ENCODE results near the gene OR4A47.
"Not testable (repeated sequence)": the region's sequence is repeated elsewhere in the genome, so short reads cannot be mapped to it uniquely, and the experiment has no call there.

OR4A47 gene

GRCh38 chr11:48488493-48488892, at the start of gene OR4A47:
Gene OR4A47, plus strand, starts transcription at chr11:48488793. Its CDS starts 0 bp downstream, at chr11:48488793.
- DNase-seq = not testable (repeated sequence)

DNA sequence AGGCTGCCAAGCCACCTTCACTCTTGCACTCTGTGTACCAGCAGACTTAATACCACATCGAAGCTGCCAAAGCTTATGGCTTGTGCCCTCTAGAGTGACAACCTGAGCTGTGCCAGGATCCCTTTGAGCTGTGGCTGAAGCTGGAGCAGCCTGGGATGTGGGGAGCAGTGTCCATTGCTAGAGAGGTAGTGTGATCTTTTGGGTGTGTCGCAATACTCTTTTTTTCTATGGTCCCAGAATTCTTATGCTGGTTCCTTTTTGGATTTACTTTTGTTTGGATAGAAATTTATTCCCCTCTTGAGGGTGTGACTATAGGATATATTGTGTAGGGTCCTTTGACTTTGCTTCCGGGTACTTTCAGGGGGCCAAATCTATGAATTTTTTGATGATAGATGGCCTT, 32.7 kb upstream of the OR4A47 start:
- DNase-seq = not testable (repeated sequence)

DNA sequence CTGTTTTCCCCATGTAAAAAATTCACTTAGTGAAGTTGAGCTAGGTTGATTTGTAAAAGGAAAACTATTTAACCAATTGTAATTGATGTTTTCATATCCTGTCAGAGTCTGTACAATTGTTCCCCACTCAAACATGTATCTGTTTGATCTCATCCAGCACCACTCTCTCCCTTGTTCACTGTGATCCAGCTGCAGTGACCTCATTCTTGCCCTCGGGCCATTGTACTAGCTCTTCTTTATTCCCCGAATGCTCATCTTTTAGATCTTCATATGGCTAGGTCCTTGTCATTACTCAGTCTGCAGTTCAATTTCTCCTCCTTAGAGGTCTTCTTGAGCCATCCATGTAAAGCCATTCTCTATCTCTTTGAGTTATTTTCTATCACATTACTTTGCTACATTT, 14.6 kb upstream of the OR4A47 start:
- not testable (repeated sequence) for DNase-seq

GRCh38 chr11:48474703-48475102, 13.9 kb upstream of the OR4A47 start:
- not testable (repeated sequence) for DNase-seq

DNA sequence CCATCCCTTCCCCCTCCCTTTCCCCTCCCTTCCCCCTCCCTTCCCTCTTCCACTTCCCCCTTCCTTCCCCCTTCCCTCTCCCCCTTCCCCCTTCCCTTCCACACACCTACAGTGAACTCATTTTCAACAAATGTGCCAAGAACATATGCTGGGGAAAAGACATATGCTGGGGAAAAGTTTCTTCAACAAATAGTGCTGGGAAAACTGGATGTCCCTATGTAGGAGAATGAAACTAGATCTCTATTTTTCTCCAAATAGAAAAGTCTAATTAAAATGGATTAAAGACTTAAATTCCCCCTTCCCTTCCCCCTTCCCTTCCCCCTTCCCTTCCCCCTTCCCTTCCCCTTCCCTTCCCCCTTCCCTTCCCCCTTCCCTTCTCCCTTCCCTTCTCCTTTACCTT, 17.6 kb downstream of the OR4A47 start:
- not testable (repeated sequence) for DNase-seq

- no peak for DNase-seq
Observed at GRCh38 chr11:48538991-48539390, 50.4 kb downstream of the OR4A47 start.
